ENCODE measurements around the gene PASK. TPM values are rescaled to one million over a fixed set of nuclear protein-coding genes. Genes with fewer than 3 reads are reported as not detected.
A peak's percentile ranks its signal among the peaks of the same experiment; 100 is the strongest.

The PASK gene
- total RNA-seq, 1 experiment from 2014 or later = 45.8 TPM

DNA sequence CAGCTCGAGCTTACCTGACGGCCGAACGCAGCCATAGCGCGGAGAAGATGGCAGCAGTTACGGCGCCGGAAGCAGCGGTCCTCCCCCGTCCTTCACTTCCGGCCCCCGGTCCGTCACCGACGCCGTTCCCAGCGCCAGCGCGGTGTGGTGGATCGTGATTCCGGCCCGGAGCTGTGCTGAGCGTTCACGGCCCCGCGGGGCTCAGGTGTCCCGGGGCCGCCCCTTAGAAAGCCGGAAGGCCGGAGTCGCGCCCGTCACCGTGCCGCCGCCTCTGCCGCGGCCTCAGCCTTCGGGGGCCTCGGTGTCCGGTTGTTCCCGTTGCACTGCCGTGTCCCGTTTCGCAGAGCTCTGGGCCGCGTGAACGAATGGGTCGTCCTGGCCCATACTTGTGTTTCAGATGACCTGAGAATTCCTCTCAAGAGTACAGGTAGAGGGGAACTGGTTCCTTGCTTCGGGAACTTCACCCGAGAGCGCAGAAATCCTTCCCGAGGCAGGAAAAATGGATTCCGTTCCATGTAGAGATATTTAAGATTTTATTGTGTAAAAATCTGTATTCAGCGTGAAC is 47.0 kb downstream of the PASK start, which contains the start of gene MTERF4:
Gene MTERF4, minus strand, starts transcription at position 49 of the 565 bp plus-strand sequence. Its CDS starts 14 bp downstream, at position 35.
- RAD21 ChIA-PET (ENCODE audit: low non-redundant PET in 1 of 2, low total read pairs in 2 of 2, uncharacterized antibody in 2 of 2, unreplicated experiment in 2 of 2) = interaction anchor here in 1 of 2 experiments (0.8 kb wide), 1 partner anchor 188 kb away, joined by 3 read pairs; no protein-coding TSS in a partner anchor
- peak within 1 kb of the TSS; percentile 91 to 94 for H3K4me3 ChIP-seq (replicated peaks in 1 of 2; ENCODE audit: low read depth in 1 of 2, low read length in 2 of 2)
- CTCF ChIA-PET = no interaction called here
- H3K36me3 ChIP-seq (ENCODE audit: control insufficient read depth in 1 of 2, insufficient read depth in 2 of 2, low read length in 2 of 2) = peaks cover 9 to 12% of the 10 kb centered on the region in 2 experiments; a peak in 3 of 4 replicates
- no peaks in the 10 kb centered on the region for H3K9me3 ChIP-seq (ENCODE audit: control insufficient read depth in 1 of 2, insufficient read depth in 1 of 2, low read depth in 1 of 2, low read length in 2 of 2)
- peaks cover 40% of the 10 kb centered on the region for H3K79me2 ChIP-seq (ENCODE audit: insufficient read depth, low read length)
- peaks cover 10 to 15% of the 10 kb centered on the region in 2 experiments for H3K4me1 ChIP-seq (ENCODE audit: control insufficient read depth in 1 of 2, insufficient read depth in 2 of 2, low read length in 2 of 2)
- H3K27me3 ChIP-seq (ENCODE audit: insufficient read depth, low read length) = no peaks in the 10 kb centered on the region
- ATAC-seq (peak; percentile 97), DNase-seq (ENCODE audit: low read depth, low spot score) (peak; percentile 59)
- H3K9me2 ChIP-seq (ENCODE audit: insufficient read depth) = no peaks in the 10 kb centered on the region
- H3K9ac ChIP-seq (ENCODE audit: low read length) = peak within 1 kb of the TSS; percentile 84
- H3K27ac ChIP-seq (ENCODE audit: low read depth, low read length) = peak within 1 kb of the TSS; percentile 73
- TSS peak; percentile 88 for BruUV-seq (replicated peaks)
- H2AFZ ChIP-seq (ENCODE audit: low read depth, low read length, poor library complexity, severe bottlenecking) = peak within 1 kb of the TSS; percentile 60
- POLR2A ChIA-PET = interaction anchor here (1.3 kb wide), 1 partner anchor 47 kb away, joined by 3 read pairs; the partner anchor contains the start of gene PASK
- H3K4me2 ChIP-seq (ENCODE audit: low read length) = peak within 1 kb of the TSS; percentile 80
- no peaks in the 10 kb centered on the region for H4K20me1 ChIP-seq (ENCODE audit: insufficient read depth)
- intact Hi-C loops (cut with micrococcal nuclease) = no loop called here
- no peak for TF ChIP-seq ZNF274 (IDR thresholded peaks at IDR 0.05; ENCODE audit: low read depth, low read length)
- TF ChIP-seq EGR1 (IDR thresholded peaks at IDR 0.05; ENCODE audit: low read depth) = peak; percentile 51; the same call in 1 of the 2 replicates
- TF ChIP-seq, protein P1, sequence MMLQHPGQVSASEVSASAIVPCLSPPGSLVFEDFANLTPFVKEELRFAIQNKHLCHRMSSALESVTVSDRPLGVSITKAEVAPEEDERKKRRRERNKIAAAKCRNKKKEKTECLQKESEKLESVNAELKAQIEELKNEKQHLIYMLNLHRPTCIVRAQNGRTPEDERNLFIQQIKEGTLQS (IDR thresholded peaks at IDR 0.05) = no peak
- no peak for TF ChIP-seq EZH2 (IDR thresholded peaks at IDR 0.05)
- TF ChIP-seq CBX3 (IDR thresholded peaks at IDR 0.05; ENCODE audit: low read depth) = peak; percentile 96
- peak; percentile 95 for TF ChIP-seq SIN3A (IDR thresholded peaks at IDR 0.05; ENCODE audit: low read depth)
- peak; percentile 89 for TF ChIP-seq ZFX (IDR thresholded peaks at IDR 0.05)
- no peak for TF ChIP-seq JUND (IDR thresholded peaks at IDR 0.05)
- TF ChIP-seq, protein P2, sequence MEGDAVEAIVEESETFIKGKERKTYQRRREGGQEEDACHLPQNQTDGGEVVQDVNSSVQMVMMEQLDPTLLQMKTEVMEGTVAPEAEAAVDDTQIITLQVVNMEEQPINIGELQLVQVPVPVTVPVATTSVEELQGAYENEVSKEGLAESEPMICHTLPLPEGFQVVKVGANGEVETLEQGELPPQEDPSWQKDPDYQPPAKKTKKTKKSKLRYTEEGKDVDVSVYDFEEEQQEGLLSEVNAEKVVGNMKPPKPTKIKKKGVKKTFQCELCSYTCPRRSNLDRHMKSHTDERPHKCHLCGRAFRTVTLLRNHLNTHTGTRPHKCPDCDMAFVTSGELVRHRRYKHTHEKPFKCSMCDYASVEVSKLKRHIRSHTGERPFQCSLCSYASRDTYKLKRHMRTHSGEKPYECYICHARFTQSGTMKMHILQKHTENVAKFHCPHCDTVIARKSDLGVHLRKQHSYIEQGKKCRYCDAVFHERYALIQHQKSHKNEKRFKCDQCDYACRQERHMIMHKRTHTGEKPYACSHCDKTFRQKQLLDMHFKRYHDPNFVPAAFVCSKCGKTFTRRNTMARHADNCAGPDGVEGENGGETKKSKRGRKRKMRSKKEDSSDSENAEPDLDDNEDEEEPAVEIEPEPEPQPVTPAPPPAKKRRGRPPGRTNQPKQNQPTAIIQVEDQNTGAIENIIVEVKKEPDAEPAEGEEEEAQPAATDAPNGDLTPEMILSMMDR (IDR thresholded peaks at IDR 0.05 in 2 of 3, conservative IDR thresholded peaks at IDR 0.05 in 1 of 3; ENCODE audit: borderline replicate concordance in 1 of 3, insufficient read depth in 1 of 3, low read depth in 2 of 3, low read length in 2 of 3) = no peak
- no peak for TF ChIP-seq RAD21 (IDR thresholded peaks at IDR 0.05; ENCODE audit: low read depth)
- peak; percentile 93 for TF ChIP-seq YY1 (IDR thresholded peaks at IDR 0.05; ENCODE audit: extremely low read depth, insufficient replicate concordance, low read depth, low read length)
- TF ChIP-seq, protein P3, sequence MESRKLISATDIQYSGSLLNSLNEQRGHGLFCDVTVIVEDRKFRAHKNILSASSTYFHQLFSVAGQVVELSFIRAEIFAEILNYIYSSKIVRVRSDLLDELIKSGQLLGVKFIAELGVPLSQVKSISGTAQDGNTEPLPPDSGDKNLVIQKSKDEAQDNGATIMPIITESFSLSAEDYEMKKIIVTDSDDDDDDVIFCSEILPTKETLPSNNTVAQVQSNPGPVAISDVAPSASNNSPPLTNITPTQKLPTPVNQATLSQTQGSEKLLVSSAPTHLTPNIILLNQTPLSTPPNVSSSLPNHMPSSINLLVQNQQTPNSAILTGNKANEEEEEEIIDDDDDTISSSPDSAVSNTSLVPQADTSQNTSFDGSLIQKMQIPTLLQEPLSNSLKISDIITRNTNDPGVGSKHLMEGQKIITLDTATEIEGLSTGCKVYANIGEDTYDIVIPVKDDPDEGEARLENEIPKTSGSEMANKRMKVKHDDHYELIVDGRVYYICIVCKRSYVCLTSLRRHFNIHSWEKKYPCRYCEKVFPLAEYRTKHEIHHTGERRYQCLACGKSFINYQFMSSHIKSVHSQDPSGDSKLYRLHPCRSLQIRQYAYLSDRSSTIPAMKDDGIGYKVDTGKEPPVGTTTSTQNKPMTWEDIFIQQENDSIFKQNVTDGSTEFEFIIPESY (IDR thresholded peaks at IDR 0.05; ENCODE audit: extremely low read depth, insufficient replicate concordance, low read length) = peak; percentile 31
- peak; percentile 60 for TF ChIP-seq POLR2A (IDR thresholded peaks at IDR 0.05; ENCODE audit: borderline replicate concordance, extremely low read depth, insufficient read depth, insufficient read length)
- TF ChIP-seq POLR2AphosphoS5 (IDR thresholded peaks at IDR 0.05; ENCODE audit: low read depth, low read length) = peak; percentile 92
- TF ChIP-seq, protein P4, sequence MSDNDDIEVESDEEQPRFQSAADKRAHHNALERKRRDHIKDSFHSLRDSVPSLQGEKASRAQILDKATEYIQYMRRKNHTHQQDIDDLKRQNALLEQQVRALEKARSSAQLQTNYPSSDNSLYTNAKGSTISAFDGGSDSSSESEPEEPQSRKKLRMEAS (IDR thresholded peaks at IDR 0.05) = peak; percentile 95
- TF ChIP-seq ELF1 (IDR thresholded peaks at IDR 0.05; ENCODE audit: borderline replicate concordance, low read depth) = peak; percentile 49; the same call in 1 of the 2 replicates
- TF ChIP-seq CEBPB (IDR thresholded peaks at IDR 0.05; ENCODE audit: low read depth) = no peak
- TF ChIP-seq SRF (IDR thresholded peaks at IDR 0.05; ENCODE audit: low read depth) = peak; percentile 83; the same call in 1 of the 2 replicates
- TF ChIP-seq, protein P5, sequence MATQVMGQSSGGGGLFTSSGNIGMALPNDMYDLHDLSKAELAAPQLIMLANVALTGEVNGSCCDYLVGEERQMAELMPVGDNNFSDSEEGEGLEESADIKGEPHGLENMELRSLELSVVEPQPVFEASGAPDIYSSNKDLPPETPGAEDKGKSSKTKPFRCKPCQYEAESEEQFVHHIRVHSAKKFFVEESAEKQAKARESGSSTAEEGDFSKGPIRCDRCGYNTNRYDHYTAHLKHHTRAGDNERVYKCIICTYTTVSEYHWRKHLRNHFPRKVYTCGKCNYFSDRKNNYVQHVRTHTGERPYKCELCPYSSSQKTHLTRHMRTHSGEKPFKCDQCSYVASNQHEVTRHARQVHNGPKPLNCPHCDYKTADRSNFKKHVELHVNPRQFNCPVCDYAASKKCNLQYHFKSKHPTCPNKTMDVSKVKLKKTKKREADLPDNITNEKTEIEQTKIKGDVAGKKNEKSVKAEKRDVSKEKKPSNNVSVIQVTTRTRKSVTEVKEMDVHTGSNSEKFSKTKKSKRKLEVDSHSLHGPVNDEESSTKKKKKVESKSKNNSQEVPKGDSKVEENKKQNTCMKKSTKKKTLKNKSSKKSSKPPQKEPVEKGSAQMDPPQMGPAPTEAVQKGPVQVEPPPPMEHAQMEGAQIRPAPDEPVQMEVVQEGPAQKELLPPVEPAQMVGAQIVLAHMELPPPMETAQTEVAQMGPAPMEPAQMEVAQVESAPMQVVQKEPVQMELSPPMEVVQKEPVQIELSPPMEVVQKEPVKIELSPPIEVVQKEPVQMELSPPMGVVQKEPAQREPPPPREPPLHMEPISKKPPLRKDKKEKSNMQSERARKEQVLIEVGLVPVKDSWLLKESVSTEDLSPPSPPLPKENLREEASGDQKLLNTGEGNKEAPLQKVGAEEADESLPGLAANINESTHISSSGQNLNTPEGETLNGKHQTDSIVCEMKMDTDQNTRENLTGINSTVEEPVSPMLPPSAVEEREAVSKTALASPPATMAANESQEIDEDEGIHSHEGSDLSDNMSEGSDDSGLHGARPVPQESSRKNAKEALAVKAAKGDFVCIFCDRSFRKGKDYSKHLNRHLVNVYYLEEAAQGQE (IDR thresholded peaks at IDR 0.05; ENCODE audit: low read depth) = no peak
- TF ChIP-seq SP1 (IDR thresholded peaks at IDR 0.05; ENCODE audit: low read depth) = peak; percentile 72; the same call in 1 of the 2 replicates

All from HCT116 (cell line).